Suprapubic skin (tissue), 3 donors: ENCODE results near the gene HK3.

Source experiments
- CTCF ChIP-seq, 2 donors: fragments of 200-600 bp in 1 of 2; fragments of 450-650 bp in 1 of 2; sonication (generic) in 1 of 2; IDR thresholded peaks; one replicate each; pipeline ENCODE4 v1.5.1; 2016 to 2019; ENCODE audit warnings: antibody characterized with exemption in 2 of 2, mild to moderate bottlenecking in 1 of 2, moderate library complexity in 1 of 2
- EP300 ChIP-seq: sonication (generic); formaldehyde crosslinking; IDR thresholded peaks from one replicate; pipeline ENCODE4 v1.6.1; 2017; ENCODE audit warnings: antibody characterized with exemption
- POLR2A ChIP-seq, 2 donors: fragments of 450-650 bp; IDR thresholded peaks; one replicate each; pipeline ENCODE4 v1.6.1; 2017; ENCODE audit warnings: antibody characterized with exemption in 2 of 2, mild to moderate bottlenecking in 2 of 2, moderate library complexity in 2 of 2

GRCh38 chr5:176863765-176864098 lies 35.4 kb downstream of the HK3 start:
- TF ChIP-seq CTCF (IDR thresholded peaks at IDR 0.05) = no peak
- TF ChIP-seq POLR2A (IDR thresholded peaks at IDR 0.05) = no peak
- no peak for TF ChIP-seq EP300
